Right lobe of liver (tissue), 4 donors: Measurements from ENCODE around the gene BIK.

Experiments used
- POLR2A ChIP-seq: fragments of 450-650 bp; IDR thresholded peaks from one replicate; pipeline ENCODE4 v1.6.1; 2017; ENCODE audit warnings: antibody characterized with exemption, mild to moderate bottlenecking
- TF ChIP-seq, protein P1 (sequence below), 4 donors: fragments of 200-600 bp in 3 of 4; fragments of 450-650 bp in 1 of 4; IDR thresholded peaks; one replicate each; pipeline versions ENCODE4 v1.5.1 to v1.8.0; 2016 to 2022; ENCODE audit warnings: antibody characterized with exemption in 4 of 4, mild to moderate bottlenecking in 2 of 4
- donor health status: DM: no; HTN: no; CAD: no.
- donor health status: DM: no; HTN: no; CAD: no.
- donor health status: DM: no; HTN: yes; CAD: no.

DNA sequence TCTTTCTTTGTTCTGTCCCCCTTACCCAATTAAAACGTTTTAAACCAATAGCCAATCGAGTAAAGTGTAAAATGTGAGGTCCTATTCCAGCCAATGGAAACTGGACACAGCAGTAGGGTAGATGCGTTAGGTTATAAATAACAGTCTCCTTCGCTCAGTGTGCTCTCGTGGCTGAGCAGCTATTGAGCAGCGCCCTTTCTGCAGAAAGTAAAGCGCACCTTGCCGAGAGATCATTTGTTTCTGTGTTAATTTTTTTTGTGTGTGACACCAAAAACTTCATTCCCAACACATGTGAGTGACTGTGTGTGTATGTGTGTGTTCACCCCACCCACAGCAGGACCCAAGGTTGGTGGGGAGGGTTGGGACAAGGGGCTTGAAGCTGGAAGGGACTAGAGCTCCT, 14.1 kb upstream of the BIK start:
- no peak for TF ChIP-seq POLR2A
- TF ChIP-seq, protein P1, sequence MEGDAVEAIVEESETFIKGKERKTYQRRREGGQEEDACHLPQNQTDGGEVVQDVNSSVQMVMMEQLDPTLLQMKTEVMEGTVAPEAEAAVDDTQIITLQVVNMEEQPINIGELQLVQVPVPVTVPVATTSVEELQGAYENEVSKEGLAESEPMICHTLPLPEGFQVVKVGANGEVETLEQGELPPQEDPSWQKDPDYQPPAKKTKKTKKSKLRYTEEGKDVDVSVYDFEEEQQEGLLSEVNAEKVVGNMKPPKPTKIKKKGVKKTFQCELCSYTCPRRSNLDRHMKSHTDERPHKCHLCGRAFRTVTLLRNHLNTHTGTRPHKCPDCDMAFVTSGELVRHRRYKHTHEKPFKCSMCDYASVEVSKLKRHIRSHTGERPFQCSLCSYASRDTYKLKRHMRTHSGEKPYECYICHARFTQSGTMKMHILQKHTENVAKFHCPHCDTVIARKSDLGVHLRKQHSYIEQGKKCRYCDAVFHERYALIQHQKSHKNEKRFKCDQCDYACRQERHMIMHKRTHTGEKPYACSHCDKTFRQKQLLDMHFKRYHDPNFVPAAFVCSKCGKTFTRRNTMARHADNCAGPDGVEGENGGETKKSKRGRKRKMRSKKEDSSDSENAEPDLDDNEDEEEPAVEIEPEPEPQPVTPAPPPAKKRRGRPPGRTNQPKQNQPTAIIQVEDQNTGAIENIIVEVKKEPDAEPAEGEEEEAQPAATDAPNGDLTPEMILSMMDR (IDR thresholded peaks at IDR 0.05): no peak
